Tibial artery (tissue), 4 donors: Measurements from ENCODE around the gene ARSB.

ENCODE experiments used
- DNase-seq, 2 donors: peaks; one replicate each; pipeline ENCODE4 v3.0.0-alpha.2; 2019
- H3K27ac ChIP-seq, 2 donors: fragments of 200-600 bp; sonication (generic) in 1 of 2; 1 replicate in 1 of 2; 2 replicates in 1 of 2; pipeline ENCODE4 v1.5.1; 2018 to 2019; ENCODE audit warnings: mild to moderate bottlenecking in 1 of 2
- H3K27me3 ChIP-seq, 2 donors: fragments of 200-600 bp; sonication (generic) in 1 of 2; one replicate each; pipeline versions ENCODE4 v1.5.1 to v1.6.0; 2016 to 2019
- H3K36me3 ChIP-seq, 3 donors: fragments of 200-600 bp; sonication (generic) in 2 of 3; one replicate each; pipeline ENCODE4 v1.5.1; 2016 to 2019; ENCODE audit warnings: mild to moderate bottlenecking in 2 of 3
- H3K4me1 ChIP-seq, 4 donors: fragments of 200-600 bp; sonication (generic) in 2 of 4; 1 replicate in 3 of 4; 2 replicates in 1 of 4; pipeline ENCODE4 v1.5.1; 2016 to 2019
- H3K4me3 ChIP-seq, 2 donors: fragments of 200-600 bp; sonication (generic) in 1 of 2; 1 replicate in 1 of 2; 2 replicates in 1 of 2; pipeline ENCODE4 v1.5.1; 2018 to 2019; ENCODE audit warnings: mild to moderate bottlenecking in 2 of 2
- H3K9me3 ChIP-seq, 3 donors: fragments of 200-600 bp; sonication (generic) in 1 of 3; one replicate each; pipeline ENCODE4 v1.5.1; 2016 to 2019
- CTCF ChIP-seq, 2 experiments: fragments of 200-600 bp in 1 of 2; fragments of 450-650 bp in 1 of 2; IDR thresholded peaks; one replicate each; pipeline ENCODE4 v1.5.1; 2017 to 2019; ENCODE audit warnings: antibody characterized with exemption in 2 of 2, mild to moderate bottlenecking in 1 of 2, moderate library complexity in 1 of 2
- intact Hi-C: fragments of 100-400 bp; cut with DNase I; formaldehyde crosslinking; loops from one replicate; pipeline ENCODE4 v1.15.0; 2023; ENCODE audit warnings: low total_unique reads

Gene ARSB

GRCh38 chr5:78747705-78748359 lies 237.3 kb downstream of the ARSB start:
- H3K36me3 ChIP-seq: no peaks in the 10 kb centered on the region
- DNase-seq: no peak
- TF ChIP-seq CTCF (IDR thresholded peaks at IDR 0.05): no peak
- no peaks in the 10 kb centered on the region for H3K27me3 ChIP-seq
- no peaks in the 10 kb centered on the region for H3K9me3 ChIP-seq
- intact Hi-C loops: no loop called here
- peaks cover 0 to 41% (median 29%) of the 10 kb centered on the region in 4 donors for H3K4me1 ChIP-seq
- peak overlapping the region; percentile 66 to 74 for H3K27ac ChIP-seq
- H3K4me3 ChIP-seq: no peak overlapping the region

GRCh38 chr5:78747055-78747454 lies 238.1 kb downstream of the ARSB start:
- Histone ChIP-seq H3K9me3 (no peaks in the 10 kb centered on the region), H3K27me3 (no peaks in the 10 kb centered on the region), H3K36me3 (no peaks in the 10 kb centered on the region), H3K27ac (peak overlapping the region; percentile 66 to 74), H3K4me1 (peaks cover 0 to 41% (median 29%) of the 10 kb centered on the region in 4 donors), H3K4me3 (no peak overlapping the region)
- intact Hi-C loops: no loop called here
- TF ChIP-seq CTCF (IDR thresholded peaks at IDR 0.05): no peak
- DNase-seq: no peak

- Histone ChIP-seq H3K9me3 (no peaks in the 10 kb centered on the region), H3K27me3 (no peaks in the 10 kb centered on the region), H3K4me3 (no peak overlapping the region), H3K4me1 (peaks cover 0 to 41% (median 29%) of the 10 kb centered on the region in 4 donors), H3K36me3 (no peaks in the 10 kb centered on the region), H3K27ac (peak overlapping the region; percentile 66 to 74)
- no peak for TF ChIP-seq CTCF (IDR thresholded peaks at IDR 0.05)
- intact Hi-C loops: no loop called here
- DNase-seq: no peak
These were observed 238.9 kb downstream of the ARSB start for GRCh38 chr5:78746021-78746770.

- H3K4me3 ChIP-seq: no peak overlapping the region
- H3K36me3 ChIP-seq: no peaks in the 10 kb centered on the region
- H3K9me3 ChIP-seq: no peaks in the 10 kb centered on the region
- intact Hi-C loops: no loop called here
- peaks cover 0 to 41% (median 29%) of the 10 kb centered on the region in 4 donors for H3K4me1 ChIP-seq
- H3K27me3 ChIP-seq: no peaks in the 10 kb centered on the region
- no peak for DNase-seq
- TF ChIP-seq CTCF (IDR thresholded peaks at IDR 0.05): no peak
- H3K27ac ChIP-seq: peak overlapping the region in 1 of 2 donors; percentile 46
These were observed 240.1 kb downstream of the ARSB start for GRCh38 chr5:78744951-78745534.

- intact Hi-C loops: no loop called here
- Histone ChIP-seq H3K27me3 (no peaks in the 10 kb centered on the region), H3K9me3 (no peaks in the 10 kb centered on the region), H3K36me3 (no peaks in the 10 kb centered on the region), H3K27ac (no peak overlapping the region), H3K4me1 (peaks cover 0 to 19% (median 13%) of the 10 kb centered on the region in 4 donors), H3K4me3 (no peak overlapping the region)
- TF ChIP-seq CTCF (IDR thresholded peaks at IDR 0.05): no peak
- no peak for DNase-seq
These were observed 244.1 kb downstream of the ARSB start for GRCh38 chr5:78741019-78741418.
